Measurements from ENCODE around the gene TNFAIP8L2. TPM values are rescaled to one million over a fixed set of nuclear protein-coding genes. Genes with fewer than 3 reads are reported as not detected.
"Not testable (repeated sequence)": the region's sequence is repeated elsewhere in the genome, so short reads cannot be mapped to it uniquely, and the experiment has no call there.

The TNFAIP8L2 gene
- total RNA-seq, 4 donors from 2014 or later, result 1.0 to 27.1 (median 3.1) TPM

- no peaks in the 10 kb centered on the region for H3K4me1 ChIP-seq
- H3K27me3 ChIP-seq, result no peaks in the 10 kb centered on the region
- intact Hi-C loops (cut with DNase I; ENCODE audit: low total_unique reads), result no loop called here
- no peak overlapping the region for H3K27ac ChIP-seq
- DNase-seq, result no peak
- no peak for TF ChIP-seq POLR2A (IDR thresholded peaks at IDR 0.05)
- TF ChIP-seq CTCF (IDR thresholded peaks at IDR 0.05), result no peak
- H3K4me3 ChIP-seq, result no peak overlapping the region
- no peaks in the 10 kb centered on the region for H3K36me3 ChIP-seq
- no peaks in the 10 kb centered on the region for H3K9me3 ChIP-seq
Observed at GRCh38 chr1:151175041-151175741, 18.7 kb downstream of the TNFAIP8L2 start.

- Histone ChIP-seq H3K4me1 (no peaks in the 10 kb centered on the region), H3K36me3 (no peaks in the 10 kb centered on the region), H3K4me3 (no peak within 1 kb of the TSS), H3K27ac (no peak within 1 kb of the TSS), H3K27me3 (no peaks in the 10 kb centered on the region), H3K9me3 (no peaks in the 10 kb centered on the region)
- intact Hi-C loops (cut with DNase I; ENCODE audit: low total_unique reads), result no loop called here
- no peak for TF ChIP-seq CTCF (IDR thresholded peaks at IDR 0.05)
- no peak for TF ChIP-seq POLR2A (IDR thresholded peaks at IDR 0.05)
- DNase-seq, result no peak
Observed at GRCh38 chr1:151175863-151176262, 19.4 kb downstream of the TNFAIP8L2 start, which contains the start of gene TMOD4. TMOD4 (minus strand) TSS chr1:151175981; CDS start chr1:151174875, 1,106 bp downstream.

GRCh38 chr1:151176514-151177045, 20.1 kb downstream of the TNFAIP8L2 start:
- no peak for TF ChIP-seq CTCF (IDR thresholded peaks at IDR 0.05)
- no peak for TF ChIP-seq POLR2A (IDR thresholded peaks at IDR 0.05)
- H3K36me3 ChIP-seq, result no peaks in the 10 kb centered on the region
- no peak overlapping the region for H3K4me3 ChIP-seq
- no peaks in the 10 kb centered on the region for H3K4me1 ChIP-seq
- no peak for DNase-seq
- H3K9me3 ChIP-seq, result no peaks in the 10 kb centered on the region
- intact Hi-C loops (cut with DNase I; ENCODE audit: low total_unique reads), result no loop called here
- no peaks in the 10 kb centered on the region for H3K27me3 ChIP-seq
- no peak overlapping the region for H3K27ac ChIP-seq

DNA sequence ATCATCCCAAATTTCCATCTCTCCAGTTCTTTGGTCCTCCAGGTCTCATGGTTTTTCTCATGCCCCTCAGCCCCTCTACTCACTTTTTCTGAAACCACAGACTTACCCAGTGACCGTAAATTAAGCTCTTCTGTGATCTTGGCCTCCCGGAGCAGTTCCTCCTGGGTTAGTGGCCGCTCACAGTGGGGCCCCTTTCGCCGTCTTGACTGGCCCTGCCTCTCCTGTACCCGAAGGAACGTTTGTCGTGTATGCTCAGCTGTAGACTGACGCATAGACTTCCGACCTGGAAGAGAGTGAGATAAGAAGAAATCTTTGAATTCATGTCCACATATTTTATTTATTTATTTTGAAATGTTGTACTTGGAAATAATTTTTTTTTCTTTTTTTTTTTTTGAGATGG, 27.8 kb downstream of the TNFAIP8L2 start:
- Histone ChIP-seq H3K4me1 (peaks cover 6 to 12% of the 10 kb centered on the region in 2 donors), H3K36me3 (no peaks in the 10 kb centered on the region), H3K9me3 (no peaks in the 10 kb centered on the region), H3K4me3 (no peak overlapping the region), H3K27me3 (no peaks in the 10 kb centered on the region), H3K27ac (no peak overlapping the region)
- no peak for TF ChIP-seq CTCF (IDR thresholded peaks at IDR 0.05)
- TF ChIP-seq POLR2A (IDR thresholded peaks at IDR 0.05), result no peak
- intact Hi-C loops (cut with DNase I; ENCODE audit: low total_unique reads), result no loop called here
- DNase-seq, result no peak

GRCh38 chr1:151187205-151187604, 30.8 kb downstream of the TNFAIP8L2 start:
- Histone ChIP-seq H3K36me3 (no peaks in the 10 kb centered on the region), H3K4me1 (peaks cover 6 to 12% of the 10 kb centered on the region in 2 donors), H3K9me3 (no peaks in the 10 kb centered on the region), H3K4me3 (no peak overlapping the region), H3K27me3 (no peaks in the 10 kb centered on the region), H3K27ac (no peak overlapping the region)
- TF ChIP-seq CTCF (IDR thresholded peaks at IDR 0.05) (no peak), POLR2A (IDR thresholded peaks at IDR 0.05) (no peak)
- no peak for DNase-seq
- intact Hi-C loops (cut with DNase I; ENCODE audit: low total_unique reads), result no loop called here

DNA sequence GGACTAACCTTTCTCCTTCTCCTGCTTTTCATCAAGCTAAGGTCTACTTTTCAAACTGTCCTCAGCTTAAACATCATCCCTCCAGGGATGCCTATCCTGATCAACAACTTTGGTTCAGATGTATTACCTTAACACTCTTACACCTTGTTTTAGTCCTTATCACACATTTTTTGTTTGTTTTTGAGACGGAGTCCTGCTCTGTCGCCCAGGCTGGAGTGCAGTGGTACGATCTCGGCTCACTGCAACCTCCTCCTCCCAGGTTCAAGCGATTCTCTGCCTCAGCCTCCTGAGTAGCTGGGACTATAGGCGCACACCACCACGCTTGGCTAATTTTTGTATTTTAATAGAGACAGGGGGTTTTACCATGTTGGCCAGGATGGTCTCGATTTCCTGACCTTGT, 32.2 kb downstream of the TNFAIP8L2 start:
- Histone ChIP-seq H3K4me1 (peaks cover 6 to 12% of the 10 kb centered on the region in 2 donors), H3K27ac (peak overlapping the region in 1 of 2 donors; percentile 82), H3K4me3 (peak overlapping the region in 1 of 2 donors; percentile 80)
- H3K9me3 ChIP-seq; H3K36me3 ChIP-seq; DNase-seq; intact Hi-C loops (cut with DNase I; ENCODE audit: low total_unique reads); H3K27me3 ChIP-seq: not testable (repeated sequence)

Data from uterus (tissue), 4 donors.